T-cell (primary cell): ENCODE results near the gene CLEC7A. TPM values are rescaled to one million over a fixed set of nuclear protein-coding genes. Genes with fewer than 3 reads are reported as not detected.

ENCODE experiments used
- ATAC-seq, 4 experiments: fragments of 200-7000 bp in 3 of 4; fragments of 150-1000 bp in 1 of 4; cut with Tn5 transposase; replicated peaks in 1 of 4; 1 replicate in 3 of 4; 2 replicates in 1 of 4; pipeline ENCODE4 v1.10.0; 2021; ENCODE audit warnings: moderate library complexity in 3 of 4, mild to moderate bottlenecking in 2 of 4, moderate number of reproducible peaks in 1 of 4
- CTCF ChIA-PET, 2 donors: fragments of 300-600 bp; sonication (Branson Sonifier 250); formaldehyde crosslinking; loops; one replicate each; lab custom pipeline; 2022; ENCODE audit warnings: antibody characterized with exemption in 2 of 2; lab: Charles Lee
- POLR2A ChIA-PET, 2 donors: fragments of 300-600 bp; sonication (Branson Sonifier 250); formaldehyde crosslinking; loops; one replicate each; lab custom pipeline; 2022; ENCODE audit warnings: antibody characterized with exemption in 2 of 2; lab: Charles Lee
- DNase-seq, 35 experiments: peaks; one replicate each; pipeline versions ENCODE4 v3.0.0 to v3.0.0-alpha.2; 2013 to 2023
- H3K27ac ChIP-seq: one replicate; pipeline ENCODE4 v1.5.1; 2013; ENCODE audit warnings: low read length
- H3K27me3 ChIP-seq, 2 experiments: replicated peaks in 1 of 2; 1 replicate in 1 of 2; 2 replicates in 1 of 2; pipeline versions ENCODE4 v1.6.1 to v1.7.0; 2013; ENCODE audit warnings: low read length in 1 of 2, mixed read lengths in 1 of 2; ENCODE audit not compliant: control insufficient read depth in 2 of 2, insufficient read depth in 2 of 2; ENCODE audit errors: extremely low read depth in 1 of 2
- H3K36me3 ChIP-seq, 2 donors: 1 replicate in 1 of 2; 2 replicates in 1 of 2; pipeline versions ENCODE4 v1.6.1 to v1.7.0; 2013; ENCODE audit warnings: low read length in 1 of 2; ENCODE audit not compliant: control insufficient read depth in 2 of 2, insufficient read depth in 1 of 2; ENCODE audit errors: extremely low read depth in 1 of 2
- H3K4me1 ChIP-seq, 2 experiments: 1 replicate in 1 of 2; 2 replicates in 1 of 2; pipeline versions ENCODE4 v1.6.1 to v1.7.0; 2013; ENCODE audit warnings: low read length in 2 of 2, mixed read lengths in 1 of 2; ENCODE audit not compliant: insufficient read depth in 2 of 2, control insufficient read depth in 1 of 2; ENCODE audit errors: extremely low read depth in 1 of 2
- H3K4me3 ChIP-seq, 2 donors: 1 replicate in 1 of 2; 2 replicates in 1 of 2; pipeline versions ENCODE4 v1.5.1 to v1.7.0; 2013; ENCODE audit warnings: mild to moderate bottlenecking in 2 of 2, low read length in 1 of 2, moderate library complexity in 1 of 2; ENCODE audit not compliant: control insufficient read depth in 1 of 2; ENCODE audit errors: extremely low read depth in 1 of 2
- H3K9me3 ChIP-seq: 2 replicates; pipeline ENCODE4 v1.7.0; 2013
- H3K27ac Mint-ChIP-seq, 2 donors: one replicate each; pipeline ENCODE4 v1.8.0; 2020 to 2021; ENCODE audit warnings: mild to moderate bottlenecking in 2 of 2, mixed read lengths in 2 of 2
- H3K27me3 Mint-ChIP-seq, 2 donors: one replicate each; pipeline ENCODE4 v1.8.0; 2021 to 2022; ENCODE audit warnings: mixed read lengths in 2 of 2
- H3K36me3 Mint-ChIP-seq: one replicate; pipeline ENCODE4 v1.8.0; 2021; ENCODE audit warnings: mixed read lengths
- H3K4me1 Mint-ChIP-seq, 3 donors: one replicate each; pipeline ENCODE4 v1.8.0; 2020 to 2022; ENCODE audit warnings: mixed read lengths in 3 of 3, mild to moderate bottlenecking in 1 of 3
- H3K4me3 Mint-ChIP-seq, 3 donors: one replicate each; pipeline ENCODE4 v1.8.0; 2020 to 2022; ENCODE audit warnings: mild to moderate bottlenecking in 3 of 3, mixed read lengths in 3 of 3, moderate library complexity in 3 of 3
- H3K9me3 Mint-ChIP-seq, 3 donors: one replicate each; pipeline ENCODE4 v1.8.0; 2020 to 2022; ENCODE audit warnings: mixed read lengths in 3 of 3
- WGBS: methylation state at CpG from one replicate; pipeline ENCODE4 v1.1.5; 2013; ENCODE audit warnings: missing lambda C conversion rate; ENCODE audit not compliant: insufficient coverage; 5-methylcytosine and 5-hydroxymethylcytosine counted together
- total RNA-seq, 35 experiments: library from RNA in 6 of 35; stranded (reverse) in 6 of 35; fragments of 120-200 nt in 1 of 35; gene quantifications; one replicate each; pipeline versions ENCODE4 v1.2.1 to v1.2.4 and lab custom pipeline; 2013 to 2026

Gene CLEC7A
- total RNA-seq, 5 donors from 2014 or later (not counting 1 experiment from before 2014, with no cell fraction given) = 0.15 to 1.6 (median 0.49) TPM

DNA sequence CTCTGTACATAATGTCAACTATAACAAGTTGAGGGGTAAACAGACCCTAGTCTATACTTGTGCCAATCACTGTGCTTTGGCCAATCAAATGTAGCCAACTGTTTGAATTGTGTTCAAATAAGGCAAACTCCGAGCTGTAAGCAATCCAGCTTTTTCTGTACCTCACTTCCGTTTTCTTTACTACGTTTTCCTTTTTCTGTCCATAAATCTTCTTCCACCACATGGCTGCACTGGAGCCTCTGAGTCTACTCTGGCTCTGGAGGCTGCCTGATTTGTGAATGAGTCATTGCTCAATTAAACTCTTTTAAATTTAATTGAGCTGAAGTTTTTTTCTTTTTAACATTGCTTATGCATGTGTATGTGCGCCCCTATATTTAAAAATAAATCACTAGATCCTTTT is 60.9 kb downstream of the CLEC7A start:
- POLR2A ChIA-PET = no interaction called here
- no peak for DNase-seq

DNA sequence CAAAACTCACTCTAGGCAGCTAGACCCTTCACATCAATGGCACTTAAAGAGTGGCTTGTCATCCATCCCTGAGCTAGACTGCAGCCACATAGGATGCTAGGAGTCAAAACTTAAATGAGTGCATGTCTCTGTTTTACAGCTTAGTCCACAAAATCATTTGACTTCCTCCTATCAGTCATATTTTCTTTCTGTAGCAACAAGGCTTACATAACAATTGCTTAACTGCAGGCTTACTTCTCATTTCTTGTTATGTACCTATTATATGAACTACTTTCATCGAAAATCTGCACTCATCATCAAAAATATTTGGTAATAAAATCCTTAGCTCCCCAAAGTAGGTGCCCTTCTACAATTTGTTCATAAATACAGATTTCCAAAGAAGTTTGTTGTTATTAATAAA is 61.4 kb downstream of the CLEC7A start:
- no peak for ATAC-seq
- Mint-ChIP-seq H3K36me3 (no peaks in the 10 kb centered on the region), H3K27ac (no peak overlapping the region), H3K4me3 (no peak overlapping the region), H3K9me3 (no peaks in the 10 kb centered on the region), H3K27me3 (peaks cover 20 to 21% of the 10 kb centered on the region in 2 donors), H3K4me1 (no peaks in the 10 kb centered on the region)
- Histone ChIP-seq H3K9me3 (no peaks in the 10 kb centered on the region), H3K36me3 (no peaks in the 10 kb centered on the region), H3K27ac (no peak overlapping the region), H3K4me3 (no peak overlapping the region), H3K27me3 (peaks cover 0 to 8% of the 10 kb centered on the region in 2 experiments), H3K4me1 (no peaks in the 10 kb centered on the region)
- WGBS = no CpG with 5 or more reads among the region's 1 CpG
- ChIA-PET CTCF (no interaction called here), POLR2A (no interaction called here)
- DNase-seq = no peak

More for the DNA sequence above, 60.9 kb downstream of the CLEC7A start:
- H3K4me1 Mint-ChIP-seq = no peaks in the 10 kb centered on the region
- WGBS = 83% methylated on average over 2 of the region's 4 CpGs
- CTCF ChIA-PET = no interaction called here
- ATAC-seq = no peak
- H3K4me3 Mint-ChIP-seq = no peak overlapping the region
- H3K36me3 Mint-ChIP-seq = no peaks in the 10 kb centered on the region
- H3K27me3 ChIP-seq = peaks cover 0 to 8% of the 10 kb centered on the region in 2 experiments
- H3K4me3 ChIP-seq = no peak overlapping the region
- H3K9me3 ChIP-seq = no peaks in the 10 kb centered on the region
- no peaks in the 10 kb centered on the region for H3K4me1 ChIP-seq
- H3K27me3 Mint-ChIP-seq = peaks cover 20 to 21% of the 10 kb centered on the region in 2 donors
- H3K36me3 ChIP-seq = no peaks in the 10 kb centered on the region
- no peaks in the 10 kb centered on the region for H3K9me3 Mint-ChIP-seq
- H3K27ac Mint-ChIP-seq = no peak overlapping the region
- no peak overlapping the region for H3K27ac ChIP-seq

DNA sequence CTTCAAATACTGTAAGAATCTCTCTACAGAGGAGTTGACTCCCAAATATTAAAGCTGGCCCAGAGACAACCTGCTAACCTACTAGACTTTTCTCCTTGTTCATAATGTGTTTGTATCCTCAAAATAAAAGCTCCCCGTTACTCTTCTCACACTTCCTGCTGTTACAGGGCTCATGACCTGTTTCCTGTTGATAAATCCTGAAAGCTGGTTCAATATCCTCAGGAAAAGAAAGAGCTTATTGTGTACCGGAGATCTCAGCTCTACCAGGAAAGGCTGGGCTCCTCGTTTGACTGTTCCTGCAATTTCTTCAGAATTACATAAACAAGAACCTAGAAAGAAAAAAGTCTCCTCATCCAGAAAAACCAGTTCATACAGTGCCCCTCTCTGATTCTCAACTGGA is 62.1 kb downstream of the CLEC7A start:
- ChIA-PET CTCF (interaction anchor here (0.6 kb wide), 2 partner anchors 69 to 838 kb away, joined by 3 to 4 read pairs; no protein-coding TSS in a partner anchor), POLR2A (no interaction called here)
- peaks cover 18 to 20% of the 10 kb centered on the region in 2 donors for H3K27me3 Mint-ChIP-seq
- WGBS = no CpG with 5 or more reads among the region's 3 CpGs
- ATAC-seq (no peak), DNase-seq (no peak)
- no peaks in the 10 kb centered on the region for H3K9me3 Mint-ChIP-seq
- no peaks in the 10 kb centered on the region for H3K36me3 Mint-ChIP-seq
- no peaks in the 10 kb centered on the region for H3K36me3 ChIP-seq
- no peak overlapping the region for H3K4me3 ChIP-seq
- H3K9me3 ChIP-seq = no peaks in the 10 kb centered on the region
- no peak overlapping the region for H3K4me3 Mint-ChIP-seq
- no peak overlapping the region for H3K27ac ChIP-seq
- H3K27ac Mint-ChIP-seq = no peak overlapping the region
- H3K4me1 ChIP-seq = no peaks in the 10 kb centered on the region
- H3K4me1 Mint-ChIP-seq = no peaks in the 10 kb centered on the region
- H3K27me3 ChIP-seq = peaks cover 0 to 6% of the 10 kb centered on the region in 2 experiments

DNA sequence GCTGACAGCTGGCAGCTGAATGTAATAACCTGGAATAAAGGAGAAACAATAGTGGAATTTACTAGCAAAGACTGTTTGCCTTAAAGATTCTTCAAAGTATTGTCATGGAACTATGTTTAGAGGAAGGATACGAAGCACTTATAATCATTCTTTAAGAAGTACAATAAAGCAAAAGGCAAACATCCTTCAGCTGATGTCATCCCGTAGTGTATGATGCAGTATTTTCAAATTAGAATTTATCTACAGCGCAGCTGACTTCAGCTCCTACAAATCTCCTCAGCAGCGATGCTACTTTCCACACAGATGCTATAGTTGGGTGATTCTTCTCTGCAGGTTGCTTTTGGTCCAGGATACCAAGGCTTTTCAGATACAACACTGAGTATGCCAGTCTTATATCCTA is 62.7 kb downstream of the CLEC7A start:
- Histone ChIP-seq H3K9me3 (no peaks in the 10 kb centered on the region), H3K27me3 (peaks cover 0 to 2% of the 10 kb centered on the region in 2 experiments), H3K4me3 (no peak overlapping the region), H3K4me1 (no peaks in the 10 kb centered on the region), H3K36me3 (no peaks in the 10 kb centered on the region), H3K27ac (no peak overlapping the region)
- no peak for ATAC-seq
- no peak overlapping the region for H3K4me3 Mint-ChIP-seq
- DNase-seq = no peak
- H3K9me3 Mint-ChIP-seq = no peaks in the 10 kb centered on the region
- H3K36me3 Mint-ChIP-seq = no peaks in the 10 kb centered on the region
- CTCF ChIA-PET = interaction anchor here in 1 of 2 donors (0.6 kb wide), 1 partner anchor 837 kb away, joined by 4 read pairs; no protein-coding TSS in a partner anchor
- H3K4me1 Mint-ChIP-seq = no peaks in the 10 kb centered on the region
- POLR2A ChIA-PET = no interaction called here
- H3K27me3 Mint-ChIP-seq = peaks cover 18 to 20% of the 10 kb centered on the region in 2 donors
- 80% methylated on average over 1 of the region's 4 CpGs for WGBS
- no peak overlapping the region for H3K27ac Mint-ChIP-seq

Other genes starting within 250 kb of the CLEC7A start
- not detected for gene KLRF2, start 248.7 kb downstream of the CLEC7A start, total RNA-seq
- not detected for gene CLEC2A, start 197.8 kb downstream of the CLEC7A start, total RNA-seq
- gene CLEC12A, start 158.8 kb downstream of the CLEC7A start, total RNA-seq = under 1 TPM in 1 of 5 donors, not detected in 4; 0.26 TPM
- gene CLEC1B, start 131.1 kb downstream of the CLEC7A start, total RNA-seq = under 1 TPM in 1 of 5 donors, not detected in 4; 0.50 TPM
- gene CLEC12B, start 119.6 kb downstream of the CLEC7A start, total RNA-seq = not detected
- gene CLEC9A, start 99.5 kb downstream of the CLEC7A start, total RNA-seq = under 1 TPM in 1 of 5 donors, not detected in 4; 0.61 TPM
- not detected for gene CLEC1A, start 31.2 kb downstream of the CLEC7A start, total RNA-seq
- under 1 TPM in 3 of 5 donors, not detected in 2; 0.12 to 0.60 (median 0.33) TPM for gene OLR1, start 41.9 kb upstream of the CLEC7A start, total RNA-seq
- not detected for gene TMEM52B, start 48.8 kb upstream of the CLEC7A start, total RNA-seq
- 100 to 1,000 TPM in 2 of 5 donors, 10 to 100 TPM in 3; 46.7 to 129 (median 53.7) TPM for gene GABARAPL1, start 82.7 kb upstream of the CLEC7A start, total RNA-seq
- 10 to 100 TPM in 4 of 5 donors, 1 to 10 TPM in 1; 9.7 to 29.9 (median 24.4) TPM for gene KLRD1, start 177.7 kb upstream of the CLEC7A start, total RNA-seq